HG02759 (cell line): ENCODE results near the gene PHKG1.
"Not testable (repeated sequence)": the region's sequence is repeated elsewhere in the genome, so short reads cannot be mapped to it uniquely, and the experiment has no call there.

Experiments used
- ATAC-seq: cut with Tn5 transposase; IDR thresholded peaks from one replicate; pipeline ENCODE4 v1.9.1; 2021; ENCODE audit warnings: mild to moderate bottlenecking, moderate library complexity; ENCODE audit not compliant: unreplicated experiment

Gene PHKG1

GRCh38 chr7:56092789-56093531, at the start of gene PHKG1:
TSS of gene PHKG1 (minus strand) at chr7:56092952. CDS start at chr7:56088941, 4,011 bp downstream.
- ATAC-seq: no peak

- ATAC-seq: not testable (repeated sequence)
Measured at GRCh38 chr7:56131062-56131461, 38.3 kb upstream of the PHKG1 start.

- no peak for ATAC-seq
Measured at GRCh38 chr7:56127241-56127975, 34.7 kb upstream of the PHKG1 start.

- ATAC-seq: no peak
Measured at GRCh38 chr7:56125831-56126230, 33.1 kb upstream of the PHKG1 start.

GRCh38 chr7:56124981-56125380, 32.2 kb upstream of the PHKG1 start:
- ATAC-seq: no peak

- no peak for ATAC-seq
Measured at GRCh38 chr7:56121440-56121839, 28.7 kb upstream of the PHKG1 start.

- no peak for ATAC-seq
Measured at GRCh38 chr7:56115852-56116538, 23.2 kb upstream of the PHKG1 start, which contains the start of gene NUPR2. TSS of gene NUPR2 (minus strand) at chr7:56116417. CDS start at chr7:56116314, 103 bp downstream.

GRCh38 chr7:56112244-56112643, 19.5 kb upstream of the PHKG1 start:
- not testable (repeated sequence) for ATAC-seq

- ATAC-seq: no peak
Measured at GRCh38 chr7:56110611-56111010, 17.9 kb upstream of the PHKG1 start.

GRCh38 chr7:56107954-56108258, 15.2 kb upstream of the PHKG1 start:
- ATAC-seq: no peak

GRCh38 chr7:56106108-56107073, 13.6 kb upstream of the PHKG1 start, which contains the start of gene CHCHD2:
TSS of gene CHCHD2 (minus strand) at chr7:56106476. CDS start at chr7:56106413, 63 bp downstream.
- peak; percentile 100 for ATAC-seq

- no peak for ATAC-seq
Measured at GRCh38 chr7:56105508-56105907, 12.8 kb upstream of the PHKG1 start.

- not testable (repeated sequence) for ATAC-seq
Measured at GRCh38 chr7:56104138-56104537, 11.4 kb upstream of the PHKG1 start.

GRCh38 chr7:56099653-56100052, 6.9 kb upstream of the PHKG1 start:
- ATAC-seq: no peak

GRCh38 chr7:56098187-56099008, 5.6 kb upstream of the PHKG1 start:
- not testable (repeated sequence) for ATAC-seq

- no peak for ATAC-seq
Measured at GRCh38 chr7:56097700-56098099, 4.9 kb upstream of the PHKG1 start.

- ATAC-seq: not testable (repeated sequence)
Measured at GRCh38 chr7:56092388-56092787, 364 bp downstream of the PHKG1 start.

- no peak for ATAC-seq
Measured at GRCh38 chr7:56091591-56091990, 1.2 kb downstream of the PHKG1 start.

GRCh38 chr7:56087445-56087844, 5.3 kb downstream of the PHKG1 start:
- no peak for ATAC-seq

GRCh38 chr7:56086761-56087160, 6.0 kb downstream of the PHKG1 start:
- ATAC-seq: no peak
